H54 (cell line): ENCODE results near the gene WDR82.
"Not testable (repeated sequence)": the region's sequence is repeated elsewhere in the genome, so short reads cannot be mapped to it uniquely, and the experiment has no call there.

Experiments
- DNase-seq: peaks from one replicate; pipeline ENCODE4 v3.0.0; 2011; ENCODE audit warnings: low spot score, mixed read lengths; ENCODE audit not compliant: insufficient read length
- FAIRE-seq: peaks from 3 replicates; lab custom pipeline; 2011; peaks lifted over from hg19 to GRCh38; lab: Jason Lieb, UNC
- POLR2A ChIP-seq: IDR thresholded peaks from 2 replicates; pipeline ENCODE4 v1.6.1; 2011; ENCODE audit warnings: low read depth, mild to moderate bottlenecking, low read length

Gene WDR82

GRCh38 chr3:52289747-52290595 is 11.5 kb upstream of the WDR82 start:
- FAIRE-seq, result no peak

DNA sequence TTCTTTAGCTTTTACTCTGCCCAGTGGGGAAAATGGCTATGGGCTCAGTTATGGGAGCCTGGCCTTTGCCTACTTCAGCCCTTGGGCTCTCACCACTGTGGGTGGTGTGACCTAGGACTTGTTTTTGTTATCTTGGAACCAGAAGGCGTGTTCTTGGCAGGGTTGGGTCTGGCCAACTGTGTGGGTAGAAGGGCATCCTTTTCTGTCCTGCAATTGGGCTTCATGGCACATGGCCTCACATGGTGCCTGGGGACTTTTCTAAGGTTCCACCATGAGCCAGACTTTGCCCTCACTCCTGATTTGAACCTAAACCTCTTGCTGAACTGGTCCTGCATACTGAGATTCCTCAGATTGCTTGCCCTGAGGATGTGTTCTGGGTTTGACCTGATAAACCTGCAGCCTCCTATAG is 10.9 kb upstream of the WDR82 start:
- no peak for TF ChIP-seq POLR2A
- FAIRE-seq (no peak), DNase-seq (no peak)

More at GRCh38 chr3:52289747-52290595, 11.5 kb upstream of the WDR82 start:
- no peak for DNase-seq
- no peak for TF ChIP-seq POLR2A

DNA sequence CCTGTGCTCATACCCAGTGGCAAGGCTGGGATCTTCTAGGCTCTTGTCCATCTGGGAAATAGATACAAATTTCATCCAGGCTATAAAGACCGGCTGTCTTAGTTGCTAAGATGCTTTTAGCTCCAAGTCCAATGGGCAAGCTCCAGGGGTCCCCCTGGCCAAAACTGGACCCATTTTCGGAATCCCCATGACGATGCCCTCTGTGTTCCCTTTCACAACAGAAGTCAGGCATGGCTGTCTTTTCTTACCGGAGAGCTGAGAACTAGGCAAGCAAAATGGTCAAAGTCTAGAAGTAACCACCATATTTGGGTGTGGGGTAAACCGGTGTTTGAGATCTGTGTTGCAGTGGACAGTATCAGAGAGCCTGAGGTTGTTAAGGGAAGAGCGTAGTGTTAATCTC is 10.2 kb upstream of the WDR82 start:
- no peak for FAIRE-seq
- no peak for TF ChIP-seq POLR2A

DNA sequence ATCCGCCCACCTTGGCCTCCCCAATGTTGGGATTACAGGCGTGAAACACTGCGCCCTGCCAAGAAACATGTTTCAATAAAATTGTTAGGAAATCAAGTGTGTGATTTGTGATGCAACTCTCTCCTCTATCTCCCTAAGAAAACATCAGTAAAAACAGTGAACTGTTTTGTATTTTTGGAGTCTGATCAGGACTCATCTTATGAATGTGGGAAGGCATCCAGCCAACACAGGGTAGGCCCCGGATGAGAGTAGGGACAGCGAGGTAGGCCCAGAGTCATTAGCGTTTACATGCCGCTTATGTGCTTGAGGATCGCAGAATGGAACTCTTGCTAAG is 8.3 kb upstream of the WDR82 start:
- no peak for TF ChIP-seq POLR2A

More for the DNA sequence above, 10.2 kb upstream of the WDR82 start:
- DNase-seq, result no peak

GRCh38 chr3:52284051-52284450 is 5.6 kb upstream of the WDR82 start:
- not testable (repeated sequence) for DNase-seq, FAIRE-seq

More for the DNA sequence above, 8.3 kb upstream of the WDR82 start:
- no peak for FAIRE-seq
- DNase-seq, result no peak

DNA sequence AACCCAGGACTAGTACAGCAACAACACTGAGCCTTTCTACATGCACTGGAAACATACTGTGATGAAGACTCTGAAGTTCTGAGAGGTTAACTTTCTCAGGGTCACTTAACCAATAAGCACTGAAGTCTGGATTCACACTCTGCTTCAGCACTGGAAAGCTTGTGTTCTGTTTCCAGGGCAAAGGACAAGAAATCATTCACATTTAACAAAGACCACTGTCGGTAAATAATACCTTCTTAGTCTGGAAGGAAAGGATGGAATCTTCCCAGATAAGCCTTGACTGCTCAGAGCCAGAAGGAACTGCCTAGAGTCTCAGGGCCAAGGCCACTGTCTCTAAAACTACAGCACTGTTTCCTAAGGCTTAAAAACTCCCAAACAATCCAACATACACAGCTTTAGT is 4.9 kb upstream of the WDR82 start:
- FAIRE-seq, result no peak
- no peak for TF ChIP-seq POLR2A
- DNase-seq, result no peak

DNA sequence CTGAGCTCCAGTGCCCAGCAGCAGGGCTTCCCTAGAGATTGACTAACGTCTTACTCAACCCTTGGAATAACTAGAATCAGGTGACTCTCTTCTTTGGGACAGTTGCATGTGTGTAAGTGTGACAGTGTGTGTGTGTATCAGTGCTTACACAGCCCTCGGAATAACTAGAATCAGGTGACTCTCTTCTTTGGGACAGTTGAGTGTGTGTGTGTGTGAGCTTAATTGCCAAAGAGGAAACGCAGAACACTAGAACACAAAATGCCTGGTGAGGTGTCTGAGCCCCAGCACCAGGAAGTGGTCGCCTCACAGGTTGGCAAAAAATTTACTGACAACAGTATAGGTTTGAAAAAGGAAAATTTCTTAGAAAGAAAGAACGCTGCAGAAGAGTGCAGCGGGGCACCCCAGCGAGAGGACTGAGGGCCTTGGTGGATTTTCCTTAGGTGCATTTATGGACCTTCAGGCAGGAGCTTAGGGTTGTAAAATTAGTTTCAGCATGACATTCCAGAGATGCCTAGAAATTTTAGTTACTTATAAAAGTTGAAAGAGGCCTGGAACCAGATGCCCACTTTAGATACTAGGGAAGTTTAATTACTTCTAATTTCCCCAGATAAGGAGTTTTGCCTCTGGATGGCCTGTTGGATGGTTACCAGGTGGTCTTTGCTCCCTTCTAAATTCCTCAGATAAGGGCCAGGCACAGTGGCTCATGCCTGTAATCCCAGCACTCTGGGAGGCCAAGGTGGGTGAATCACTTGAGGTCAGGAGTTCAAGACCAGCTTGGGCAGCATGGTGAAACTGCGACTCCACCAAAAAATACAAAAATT is 3.7 kb upstream of the WDR82 start:
- no peak for DNase-seq

DNA sequence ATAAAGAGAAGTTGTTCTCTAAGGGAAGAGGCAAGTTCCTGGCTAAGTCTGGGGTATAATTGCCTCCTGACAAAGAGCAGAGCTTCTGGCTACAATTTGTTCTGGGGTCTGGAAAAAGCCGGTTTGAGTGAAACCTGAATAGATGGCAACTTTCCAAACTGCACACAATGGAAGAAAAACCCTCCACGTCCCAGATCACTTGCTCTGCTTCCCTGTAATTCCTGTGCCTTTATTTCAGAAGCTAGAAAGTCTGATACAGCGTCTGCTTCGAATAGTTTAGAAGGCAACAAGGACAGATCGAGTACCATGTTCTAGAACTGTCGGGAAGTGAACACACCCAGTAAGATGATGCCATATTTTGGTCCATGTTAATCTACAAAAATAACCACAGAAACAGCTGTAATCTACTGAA is 1.6 kb upstream of the WDR82 start:
- FAIRE-seq (no peak), DNase-seq (no peak)
- TF ChIP-seq POLR2A, result no peak

More for the DNA sequence above, 3.7 kb upstream of the WDR82 start:
- FAIRE-seq, result no peak
- TF ChIP-seq POLR2A, result no peak

DNA sequence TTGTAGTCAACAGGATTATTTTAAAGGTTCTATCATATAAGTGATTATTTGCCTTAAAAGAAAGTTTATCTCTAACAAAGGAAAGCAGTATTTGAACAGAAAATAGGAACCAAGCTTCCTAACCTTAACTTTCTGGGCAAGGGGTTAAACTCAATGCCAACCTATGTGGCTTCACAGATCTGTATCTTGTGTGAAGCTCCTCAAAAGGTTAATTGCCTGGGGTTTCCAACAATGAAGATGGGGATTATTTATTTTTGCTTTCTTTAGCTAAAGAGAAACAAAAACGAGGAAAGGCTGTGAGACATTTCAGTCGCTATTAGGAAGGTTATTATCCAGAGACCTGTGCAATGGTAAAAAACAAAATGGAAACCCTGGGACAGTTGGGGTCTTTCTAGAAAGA is 1.1 kb upstream of the WDR82 start:
- no peak for TF ChIP-seq POLR2A
- DNase-seq (no peak), FAIRE-seq (no peak)

GRCh38 chr3:52277972-52278509 is 408 bp downstream of the WDR82 start:
- FAIRE-seq (no peak), DNase-seq (peak; percentile 50)
- no peak for TF ChIP-seq POLR2A

DNA sequence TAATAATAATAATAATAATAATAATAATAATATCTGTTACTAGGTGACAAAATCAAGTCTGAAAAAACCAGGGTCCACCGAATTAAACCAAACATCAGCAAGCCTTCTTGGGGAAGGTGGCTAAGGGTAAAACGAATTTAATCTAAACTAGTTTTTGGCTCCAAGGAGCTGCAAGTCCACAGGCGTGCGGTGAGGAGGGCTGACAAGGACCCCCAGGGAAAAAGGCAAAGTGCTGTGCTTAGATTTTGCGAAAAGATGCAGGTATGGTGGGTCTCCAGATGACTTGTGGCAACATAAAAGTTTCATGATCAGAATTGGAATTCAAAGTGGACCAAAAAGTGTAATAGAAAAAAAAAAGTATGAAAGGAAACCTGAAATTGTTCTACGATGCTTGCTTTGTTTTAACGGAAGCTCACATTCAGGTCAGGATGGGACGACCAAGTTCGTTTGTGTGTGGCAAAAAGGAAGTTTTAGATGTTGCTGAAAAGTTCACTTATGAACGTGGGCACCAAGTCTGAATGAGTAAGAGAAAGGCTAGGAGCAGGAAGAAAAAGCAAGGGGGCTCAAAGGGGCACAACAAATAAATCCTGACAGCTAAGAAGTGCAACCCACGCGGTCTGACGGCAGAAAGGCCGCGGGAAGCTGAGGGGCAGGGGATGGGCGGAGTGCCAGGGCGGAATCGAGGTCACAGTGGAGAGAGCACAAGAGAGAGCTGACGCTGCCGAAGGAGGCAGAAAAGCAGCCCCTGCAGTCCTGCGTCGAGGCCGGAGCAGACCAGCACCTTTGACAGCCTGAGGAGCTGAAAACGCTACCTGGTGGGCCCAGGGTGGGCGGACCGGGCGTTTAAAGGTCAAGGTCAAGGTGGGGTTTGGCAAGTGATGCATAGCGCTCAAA is 1.1 kb downstream of the WDR82 start:
- DNase-seq (peak; percentile 64), FAIRE-seq (no peak)
- TF ChIP-seq POLR2A, result peak; percentile 54

- not testable (repeated sequence) for FAIRE-seq, DNase-seq
Observed at GRCh38 chr3:52274781-52275180, 3.7 kb downstream of the WDR82 start.

DNA sequence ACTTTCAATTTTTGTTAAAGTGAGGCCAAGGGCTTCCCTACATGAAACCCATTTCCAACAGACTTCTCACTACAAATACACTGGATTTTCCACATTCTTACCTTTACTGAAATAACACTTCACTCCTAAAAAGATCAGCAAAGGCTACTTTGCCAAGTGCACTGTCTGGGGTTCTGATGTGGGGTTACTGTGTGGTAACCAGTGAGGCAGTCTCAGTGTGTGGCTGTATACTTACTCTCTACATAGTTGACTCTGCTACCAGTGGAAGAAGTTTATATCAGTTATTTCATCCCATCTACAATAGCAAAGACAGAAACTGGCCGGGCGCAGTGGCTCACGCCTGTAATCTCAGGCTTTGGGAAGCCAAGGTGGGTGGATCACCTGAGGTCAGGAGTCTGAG is 5.6 kb downstream of the WDR82 start:
- FAIRE-seq (no peak), DNase-seq (no peak)
- no peak for TF ChIP-seq POLR2A

DNA sequence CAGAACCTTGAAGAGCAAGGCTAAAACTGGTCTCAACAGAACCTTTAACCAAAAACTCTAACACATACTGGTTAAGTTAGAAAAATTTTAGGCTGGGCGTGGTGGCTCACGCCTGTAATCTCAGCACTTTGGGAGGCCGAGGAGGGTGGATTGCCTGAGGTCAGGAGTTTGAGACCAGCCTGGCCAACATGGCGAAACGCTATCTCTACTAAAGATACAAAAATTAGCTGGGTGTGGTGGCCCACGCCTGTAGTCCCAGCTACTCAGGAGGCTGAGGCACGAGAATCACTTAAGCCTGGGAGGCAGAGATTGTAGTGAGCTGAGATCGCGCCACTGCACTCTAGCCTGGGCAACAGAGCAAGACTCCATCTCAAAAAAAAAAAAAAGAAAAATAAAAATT is 6.3 kb downstream of the WDR82 start:
- FAIRE-seq, DNase-seq: not testable (repeated sequence)
